WTC11 (cell line): ENCODE data around the gene CAMK1G. TPM values are rescaled to one million over a fixed set of nuclear protein-coding genes. Genes with fewer than 3 reads are reported as not detected.

Source experiments
- ATAC-seq: fragments of 200-7000 bp; cut with Tn5 transposase; 2 replicates; pipeline ENCODE4 v1.10.0; 2021; ENCODE audit warnings: mild to moderate bottlenecking, moderate library complexity
- CTCF ChIA-PET: fragments of 300-600 bp; sonication (Branson Sonifier 250); formaldehyde crosslinking; loops from one replicate; lab custom pipeline; 2021; ENCODE audit warnings: antibody characterized with exemption; lab: Charles Lee
- POLR2A ChIA-PET: fragments of 350-600 bp; sonication (Branson Sonifier 250); formaldehyde crosslinking; loops from one replicate; lab custom pipeline; 2021; ENCODE audit warnings: antibody characterized with exemption; lab: Charles Lee
- DNase-seq: peaks from one replicate; pipeline ENCODE4 v3.0.0; 2021; ENCODE audit warnings: low spot score
- H3K27ac Mint-ChIP-seq: 2 replicates; pipeline ENCODE4 v1.8.0; 2021; ENCODE audit warnings: mixed read lengths
- H3K27me3 Mint-ChIP-seq: 2 replicates; pipeline ENCODE4 v1.8.0; 2021; ENCODE audit warnings: low read depth, mild to moderate bottlenecking, moderate library complexity, mixed read lengths
- H3K36me3 Mint-ChIP-seq: 2 replicates; pipeline ENCODE4 v1.8.0; 2021; ENCODE audit warnings: mixed read lengths
- H3K4me1 Mint-ChIP-seq: 2 replicates; pipeline ENCODE4 v1.8.0; 2022; ENCODE audit warnings: mixed read lengths
- H3K4me3 Mint-ChIP-seq: 2 replicates; pipeline ENCODE4 v1.8.0; 2021; ENCODE audit warnings: mild to moderate bottlenecking, moderate library complexity, mixed read lengths
- H3K9me3 Mint-ChIP-seq: 2 replicates; pipeline ENCODE4 v1.8.0; 2021; ENCODE audit warnings: mixed read lengths
- AFF4 ChIP-seq: sonication (generic); formaldehyde crosslinking; IDR thresholded peaks from 2 replicates; pipeline ENCODE4 v1.8.1; 2023; ENCODE audit warnings: mild to moderate bottlenecking, missing genetic modification reagents, borderline replicate concordance
- ATF3 ChIP-seq: sonication (generic); formaldehyde crosslinking; conservative IDR thresholded peaks from 2 replicates; pipeline ENCODE4 v1.8.1; 2022; ENCODE audit warnings: mild to moderate bottlenecking, missing genetic modification reagents
- IRF1 ChIP-seq: sonication (generic); formaldehyde crosslinking; IDR thresholded peaks from 2 replicates; pipeline ENCODE4 v1.8.0; 2023; ENCODE audit warnings: missing genetic modification reagents
- PRDM15 ChIP-seq: sonication (generic); formaldehyde crosslinking; IDR thresholded peaks from 2 replicates; pipeline ENCODE4 v1.8.0; 2022; ENCODE audit warnings: missing genetic modification reagents
- SOX15 ChIP-seq: fragments of 250-450 bp; sonication (Bioruptor Pico); IDR thresholded peaks from 2 replicates; pipeline ENCODE4 v1.9.0; 2021; ENCODE audit warnings: mild to moderate bottlenecking
- ZNF219 ChIP-seq: sonication (generic); formaldehyde crosslinking; IDR thresholded peaks from 2 replicates; pipeline ENCODE4 v1.8.0; 2023; ENCODE audit warnings: missing genetic modification reagents, mild to moderate bottlenecking, borderline replicate concordance
- ZNF263 ChIP-seq: sonication (generic); formaldehyde crosslinking; IDR thresholded peaks from 2 replicates; pipeline ENCODE4 v1.8.1; 2022; ENCODE audit warnings: low read depth, mild to moderate bottlenecking, moderate library complexity, missing genetic modification reagents
- ZNF281 ChIP-seq: sonication (generic); formaldehyde crosslinking; IDR thresholded peaks from 2 replicates; pipeline ENCODE4 v1.8.0; 2023; ENCODE audit warnings: mild to moderate bottlenecking, missing genetic modification reagents
- ZNF512 ChIP-seq: sonication (generic); formaldehyde crosslinking; IDR thresholded peaks from 2 replicates; pipeline ENCODE4 v1.8.1; 2022; ENCODE audit warnings: missing genetic modification reagents, borderline replicate concordance
- microRNA-seq: library from miRNA; unstranded; fragments of <30 nt; microRNA quantifications from one replicate; pipeline ENCODE4 v1.2.0, GENCODE V29; 2022; ENCODE audit warnings: borderline number of aligned reads
- total RNA-seq: library from RNA; stranded (reverse); gene quantifications from 3 replicates; pipeline ENCODE4 v1.2.3, GENCODE V29; 2021

Gene CAMK1G
- total RNA-seq, 1 experiment from 2014 or later = 0.28 TPM

GRCh38 chr1:209662879-209663327 is 79.4 kb downstream of the CAMK1G start:
- Mint-ChIP-seq H3K27ac (no peak overlapping the region), H3K9me3 (no peaks in the 10 kb centered on the region), H3K4me3 (no peak overlapping the region), H3K36me3 (no peaks in the 10 kb centered on the region), H3K27me3 (no peaks in the 10 kb centered on the region), H3K4me1 (peaks cover 6% of the 10 kb centered on the region; the same call in 1 of the 2 replicates)
- DNase-seq (no peak), ATAC-seq (no peak)
- no peak for TF ChIP-seq ZNF263 (CRISPR knock-in tag)
- no peak for TF ChIP-seq SOX15 (CRISPR knock-in tag)
- no peak for TF ChIP-seq ZNF512 (CRISPR knock-in tag)
- TF ChIP-seq AFF4 (CRISPR knock-in tag) = no peak
- TF ChIP-seq ZNF281 (CRISPR knock-in tag) = no peak
- no peak for TF ChIP-seq IRF1 (CRISPR knock-in tag)
- TF ChIP-seq PRDM15 (CRISPR knock-in tag) = no peak
- no peak for TF ChIP-seq ATF3
- no peak for TF ChIP-seq ZNF219 (CRISPR knock-in tag)
- ChIA-PET POLR2A (no interaction called here), CTCF (no interaction called here)

Small RNAs within 50 kb of the gene (microRNA-seq; reads per million reads assigned to microRNA genes)
- gene MIR4260 = not detected

Other genes with a start within 250 kb of the CAMK1G start
- gene LAMB3, start 68.7 kb downstream of the CAMK1G start, total RNA-seq = 0.53 to 0.85 TPM (median 0.60 TPM) in 3 replicates
- 0.57 to 0.92 TPM (median 0.81 TPM) in 3 replicates for gene G0S2, start 91.7 kb downstream of the CAMK1G start, total RNA-seq
- gene HSD11B1, start 121.1 kb downstream of the CAMK1G start, total RNA-seq = 0.41 TPM in 1 of 3 replicates, not detected in the others
- 0.55 to 0.74 TPM (median 0.71 TPM) in 3 replicates for gene TRAF3IP3, start 172.3 kb downstream of the CAMK1G start, total RNA-seq
- gene C1orf74, start 200.8 kb downstream of the CAMK1G start, total RNA-seq = 4.1 to 4.6 TPM (median 4.4 TPM) in 3 replicates
- 16.6 to 17.9 TPM (median 17.2 TPM) in 3 replicates for gene IRF6, start 222.4 kb downstream of the CAMK1G start, total RNA-seq
- 4.8 to 5.5 TPM (median 5.3 TPM) in 3 replicates for gene UTP25, start 244.3 kb downstream of the CAMK1G start, total RNA-seq